ENCODE results near the gene GABPB1.

The GABPB1 gene

DNA sequence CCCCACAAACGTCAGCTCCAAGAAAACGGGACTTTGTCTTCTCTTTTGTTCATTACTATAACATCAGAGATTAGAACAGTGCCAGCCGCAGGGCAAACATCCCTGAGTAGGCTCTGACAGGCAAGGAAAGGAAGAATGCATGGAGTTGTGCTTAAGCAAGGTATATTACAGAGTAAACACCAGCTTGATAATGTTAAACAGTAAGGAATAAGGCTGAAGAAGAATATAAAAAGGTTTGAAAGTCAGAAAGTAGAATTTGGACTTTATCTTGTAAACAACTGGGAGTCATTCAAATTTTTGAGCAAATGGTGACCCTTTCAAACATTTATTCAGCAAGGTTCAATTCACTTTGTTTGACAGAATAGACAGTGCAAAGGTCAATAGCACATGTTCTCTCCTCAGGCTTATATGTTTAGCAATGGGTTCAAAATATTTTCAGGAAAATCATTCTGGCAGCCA, 11.0 kb downstream of the GABPB1 start:
- peak; percentile 12 for DNase-seq (ENCODE audit: low spot score)

DNA sequence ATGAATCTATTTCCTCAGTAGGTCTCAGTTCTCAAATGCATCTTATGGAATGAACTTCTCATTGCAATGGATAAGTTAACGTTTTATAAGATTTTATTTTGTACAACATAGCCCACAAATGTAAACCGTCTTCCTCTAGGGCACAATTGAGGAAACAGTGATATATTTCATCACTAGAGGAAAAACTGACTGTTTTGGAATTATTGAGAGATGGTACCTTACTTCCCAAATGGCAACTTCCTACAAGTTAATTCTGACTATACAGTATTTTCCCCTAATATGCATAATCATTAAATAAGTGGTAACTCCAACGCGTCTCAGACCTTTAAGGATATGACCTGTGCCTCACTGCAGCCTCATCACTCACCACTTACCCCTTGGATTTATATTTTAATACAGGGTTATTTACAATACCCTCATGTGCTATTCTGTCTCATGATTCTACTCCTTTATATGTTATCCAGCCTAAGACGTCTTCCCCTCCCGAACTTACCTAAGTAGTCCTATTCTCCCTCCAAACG, 13.3 kb downstream of the GABPB1 start:
- DNase-seq (ENCODE audit: low spot score), result no peak

DNA sequence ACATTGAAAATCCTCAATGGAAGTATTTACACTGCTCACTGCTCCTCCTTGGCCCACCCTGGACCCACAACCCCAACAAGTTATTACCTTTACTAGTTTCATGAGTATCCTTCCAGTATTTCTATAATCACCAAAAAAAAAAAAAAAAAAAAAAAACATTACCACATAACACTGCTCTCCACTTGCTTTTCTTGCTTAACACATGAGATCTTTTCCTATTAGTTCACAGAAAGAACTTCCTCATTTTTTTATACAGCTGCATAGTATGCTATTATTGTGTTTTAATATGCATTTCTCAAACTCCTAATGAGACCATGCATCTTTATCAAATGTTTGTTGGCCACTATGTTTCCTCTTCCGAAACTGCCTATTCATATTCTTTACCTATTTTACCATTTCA, 14.6 kb downstream of the GABPB1 start:
- no peak for DNase-seq (ENCODE audit: low spot score)

DNA sequence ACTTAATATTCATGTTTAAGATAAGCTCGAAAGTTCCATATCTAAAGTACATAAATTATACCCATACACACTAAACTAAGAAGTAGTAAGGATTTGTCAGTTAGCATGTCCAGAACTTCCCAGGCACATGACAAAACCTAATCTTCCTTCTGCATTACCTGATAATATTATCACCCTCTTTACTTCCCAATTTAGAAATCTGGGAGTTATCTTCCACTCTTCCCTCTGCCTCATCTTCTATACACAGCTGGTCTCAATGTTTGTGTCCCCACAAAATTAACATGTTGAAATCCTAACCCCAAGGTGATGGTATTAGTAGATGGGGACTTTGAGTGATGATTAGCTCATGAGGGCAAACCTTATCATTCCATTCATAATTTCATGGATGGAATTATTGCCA, 15.3 kb downstream of the GABPB1 start:
- DNase-seq (ENCODE audit: low spot score), result no peak

DNA sequence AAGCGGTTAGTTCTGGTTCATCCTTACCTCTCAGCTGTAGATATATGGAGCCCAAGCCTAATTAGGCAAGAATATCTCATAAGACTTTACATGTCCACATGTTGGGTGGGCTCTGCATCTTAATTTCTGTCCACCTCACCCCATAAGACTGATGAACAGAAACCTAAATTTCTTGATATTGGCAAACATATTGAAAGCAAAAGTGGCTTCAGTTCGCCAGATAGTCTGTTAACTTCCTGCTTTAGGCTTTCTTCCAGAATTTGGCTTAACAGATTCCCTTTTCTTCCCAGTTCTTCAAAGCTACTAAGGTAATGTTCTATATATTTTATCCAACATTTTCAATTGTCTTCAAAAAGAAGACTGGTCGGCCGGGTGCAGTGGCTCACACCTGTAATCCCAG, 19.7 kb downstream of the GABPB1 start:
- DNase-seq (ENCODE audit: low spot score), result no peak

DNA sequence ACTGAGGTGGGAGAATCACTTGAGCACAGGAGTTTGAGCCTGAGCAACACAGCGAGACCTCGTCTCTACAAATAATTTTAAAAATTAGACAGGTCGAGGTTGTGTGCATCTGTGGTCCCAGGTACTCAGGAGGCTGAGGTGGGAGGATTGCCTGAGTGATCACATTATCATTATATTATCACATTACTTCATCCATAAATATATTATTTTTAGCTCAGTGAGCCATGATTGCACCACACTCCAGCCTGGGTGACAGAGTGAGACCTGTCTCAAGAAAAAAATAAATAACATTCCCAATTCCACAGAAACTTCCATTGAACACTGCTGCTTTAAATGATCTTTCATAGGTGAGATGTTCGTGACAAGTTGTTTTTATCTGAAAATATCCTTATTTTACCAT, 21.8 kb downstream of the GABPB1 start:
- DNase-seq (ENCODE audit: low spot score), result no peak

DNA sequence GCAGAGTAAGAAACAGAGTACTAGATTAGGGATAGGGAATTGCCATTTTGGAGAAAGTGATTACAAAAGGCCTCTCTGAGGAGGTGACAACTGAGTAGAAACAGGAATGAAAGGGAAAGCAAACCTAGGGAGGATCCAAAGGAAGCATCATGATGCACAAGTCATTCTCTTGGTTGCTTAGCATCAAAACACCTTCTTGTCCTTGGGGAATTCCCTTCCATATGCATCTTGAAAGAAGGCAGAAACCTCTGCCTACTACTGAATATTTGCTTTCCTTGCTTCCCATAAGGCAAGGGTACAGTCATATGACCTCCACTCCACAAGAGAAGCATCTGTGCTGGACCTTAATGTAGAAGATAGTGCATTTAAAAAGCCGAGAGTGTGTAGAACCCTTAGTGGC, 24.1 kb downstream of the GABPB1 start:
- DNase-seq (ENCODE audit: low spot score), result no peak

DNA sequence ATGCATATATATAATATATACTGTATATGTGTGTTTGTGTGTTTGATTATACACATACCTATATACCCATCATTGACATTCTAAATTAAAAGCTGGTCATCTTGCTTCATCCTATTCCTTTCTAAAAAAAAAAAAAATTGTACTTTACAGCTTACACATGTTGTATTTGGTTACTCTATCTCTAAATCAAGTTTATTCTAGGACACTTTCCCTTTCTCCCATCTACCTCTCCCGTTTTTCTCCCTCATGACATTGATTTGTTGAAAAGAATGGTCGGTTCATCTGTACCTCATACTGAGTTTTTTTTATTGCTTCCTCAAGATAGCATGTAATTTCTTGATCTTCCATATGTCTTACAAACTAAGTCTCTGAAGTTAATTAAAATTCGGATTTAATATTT, 26.9 kb downstream of the GABPB1 start:
- DNase-seq (ENCODE audit: low spot score), result no peak

DNA sequence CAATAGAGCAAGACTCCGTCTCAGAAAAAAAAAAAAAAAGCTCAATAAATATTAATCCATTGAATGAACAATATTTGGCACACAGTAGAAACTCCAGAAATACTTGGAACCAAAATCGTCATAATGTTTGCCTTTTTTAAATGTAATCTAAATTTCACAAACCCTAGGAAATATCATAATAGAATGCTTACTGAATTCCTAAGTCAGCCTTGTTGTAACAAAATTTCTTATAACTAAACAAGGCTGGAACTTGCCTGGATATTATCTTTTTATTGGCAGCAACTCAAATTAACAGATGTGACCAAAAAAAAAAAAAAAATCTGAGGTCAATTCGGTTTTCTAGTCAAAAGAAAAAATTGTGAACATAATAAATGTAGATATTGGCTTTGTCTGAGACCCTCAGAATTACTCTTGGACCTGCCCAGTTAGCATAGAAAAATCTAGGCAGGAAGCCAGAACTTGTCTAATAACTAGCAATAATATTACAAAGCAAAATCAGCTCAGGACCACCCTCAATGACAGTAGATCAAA, 33.3 kb downstream of the GABPB1 start:
- DNase-seq (ENCODE audit: low spot score), result no peak

DNA sequence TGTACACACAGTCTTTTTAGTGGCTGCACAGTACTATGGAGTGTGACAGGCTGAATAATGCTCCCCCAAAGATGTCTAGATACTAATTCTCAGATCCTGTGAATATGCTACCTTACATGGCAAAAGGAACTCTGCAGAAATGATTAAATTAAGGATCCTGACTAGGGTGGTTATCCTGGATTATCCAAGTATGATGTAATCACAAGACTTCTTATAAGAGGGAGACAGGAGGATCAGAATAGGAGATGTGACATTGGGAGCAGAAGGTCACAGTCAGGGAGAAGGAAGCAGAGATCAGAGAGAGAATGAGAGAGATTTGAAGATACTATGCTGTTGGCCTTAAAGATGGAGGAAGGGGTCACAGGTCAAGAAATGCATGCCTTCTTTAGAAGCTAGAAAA, 34.5 kb downstream of the GABPB1 start:
- DNase-seq (ENCODE audit: low spot score), result no peak

DNA sequence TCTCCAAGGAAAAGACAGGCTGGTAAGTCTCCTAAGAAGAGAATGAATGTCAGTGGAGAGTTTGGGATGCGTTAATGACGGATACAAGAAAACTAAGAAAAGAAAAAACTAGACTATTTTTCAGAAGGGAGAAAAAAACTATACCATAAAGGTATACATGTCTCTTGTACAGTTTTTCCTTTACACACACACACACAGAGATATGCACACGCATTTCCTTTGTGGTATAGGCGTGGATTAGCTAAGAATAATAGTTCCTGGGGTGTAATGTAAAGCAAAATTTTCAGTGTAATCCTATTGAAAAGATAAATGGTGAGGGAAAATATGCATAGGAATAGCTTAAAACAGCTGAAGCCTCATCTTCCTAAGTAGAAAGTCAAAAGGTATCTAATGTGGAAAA, 36.3 kb downstream of the GABPB1 start:
- DNase-seq (ENCODE audit: low spot score), result no peak

DNA sequence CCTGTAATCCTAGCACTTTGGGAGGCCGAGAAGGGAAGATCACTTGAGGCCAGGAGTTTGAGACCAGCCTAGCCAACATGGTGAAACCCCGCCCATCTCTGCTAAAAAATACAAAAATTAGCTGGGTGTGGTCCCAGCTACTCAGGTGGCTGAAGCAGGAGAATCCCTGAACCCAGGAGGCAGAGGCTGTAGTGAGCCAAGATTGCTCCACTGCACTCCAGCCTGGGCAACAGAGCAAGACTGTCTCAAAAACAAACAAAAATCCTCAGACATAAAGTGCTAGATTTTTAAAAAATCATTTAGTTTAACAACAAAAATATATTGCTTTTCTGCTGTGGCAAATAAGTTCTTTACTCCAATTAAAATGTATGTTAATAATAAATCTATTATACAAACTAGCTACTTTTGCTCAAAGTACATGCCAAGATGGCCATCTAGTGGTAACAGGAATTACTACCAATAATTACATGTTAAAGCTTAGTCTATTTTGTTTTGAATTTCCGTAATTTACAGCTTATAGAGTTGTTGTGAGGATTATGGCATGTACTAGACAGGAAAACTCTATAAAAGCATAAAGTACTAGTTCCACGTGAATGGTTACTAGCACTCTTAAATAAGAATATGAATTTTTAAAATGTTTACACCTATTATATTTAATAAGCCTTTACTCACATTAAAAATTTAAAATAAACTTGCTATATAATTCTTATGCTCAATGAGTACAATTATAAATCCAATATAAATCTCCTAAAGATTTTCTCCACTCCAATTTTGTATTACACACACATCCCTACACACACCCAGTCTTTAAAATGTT, 39.0 kb downstream of the GABPB1 start:
- peak; percentile 5 for DNase-seq (ENCODE audit: low spot score)

DNA sequence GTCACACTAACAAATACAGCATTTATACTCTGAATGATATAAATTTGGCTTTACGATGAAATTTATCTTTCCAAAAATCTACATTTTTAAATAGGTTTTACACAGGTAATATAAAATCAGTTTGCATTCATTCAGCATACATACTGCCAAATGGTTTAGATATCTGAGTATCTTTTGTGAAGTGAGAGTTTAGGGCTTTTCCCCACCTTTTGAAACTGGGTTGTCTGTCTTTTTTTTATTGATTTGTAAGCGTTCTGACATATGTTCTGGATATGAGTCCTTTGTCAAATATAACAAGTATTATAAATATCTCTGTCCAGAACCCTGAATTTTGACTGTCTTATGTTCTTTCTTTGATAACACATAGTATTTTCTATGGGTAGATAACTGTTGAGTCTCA, 42.4 kb downstream of the GABPB1 start:
- DNase-seq (ENCODE audit: low spot score), result no peak

DNA sequence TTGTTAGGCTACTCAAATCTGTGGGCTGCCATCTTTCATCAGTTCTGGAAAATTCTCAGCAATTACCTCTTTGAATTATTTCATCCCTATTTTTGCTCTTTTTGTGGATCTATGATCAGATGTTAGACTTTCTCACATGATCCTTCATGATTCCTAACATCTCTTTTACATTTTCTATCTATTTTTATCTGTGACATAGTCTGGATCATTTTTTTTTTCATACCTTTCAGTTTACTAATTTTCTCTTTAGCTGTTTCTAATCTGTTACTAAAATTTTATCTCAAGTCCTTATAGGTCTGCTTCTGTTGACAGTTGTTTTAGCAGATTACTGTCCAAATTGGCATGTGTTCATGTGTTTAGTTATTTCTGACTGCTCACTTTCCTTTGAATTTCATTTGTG, 47.2 kb downstream of the GABPB1 start:
- DNase-seq (ENCODE audit: low spot score), result no peak

DNA sequence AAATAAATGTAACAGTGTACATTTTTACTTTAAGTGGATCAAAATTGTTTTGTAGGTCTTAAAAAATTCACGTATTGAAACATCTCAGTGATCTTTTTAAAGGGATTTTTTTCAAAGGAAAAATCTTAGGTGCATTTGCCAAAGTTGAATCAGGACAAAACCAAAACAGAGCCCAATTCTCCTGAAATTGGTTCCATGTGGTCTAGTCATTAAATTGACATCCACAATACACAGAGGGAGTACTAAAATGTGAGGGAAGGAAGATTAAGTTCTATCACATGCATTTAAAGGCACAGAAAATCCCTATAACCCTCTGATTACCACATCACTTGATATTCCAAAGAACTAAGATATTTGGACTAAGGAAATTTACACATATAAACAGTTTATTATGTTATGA, 50.2 kb downstream of the GABPB1 start:
- no peak for DNase-seq (ENCODE audit: low spot score)

DNA sequence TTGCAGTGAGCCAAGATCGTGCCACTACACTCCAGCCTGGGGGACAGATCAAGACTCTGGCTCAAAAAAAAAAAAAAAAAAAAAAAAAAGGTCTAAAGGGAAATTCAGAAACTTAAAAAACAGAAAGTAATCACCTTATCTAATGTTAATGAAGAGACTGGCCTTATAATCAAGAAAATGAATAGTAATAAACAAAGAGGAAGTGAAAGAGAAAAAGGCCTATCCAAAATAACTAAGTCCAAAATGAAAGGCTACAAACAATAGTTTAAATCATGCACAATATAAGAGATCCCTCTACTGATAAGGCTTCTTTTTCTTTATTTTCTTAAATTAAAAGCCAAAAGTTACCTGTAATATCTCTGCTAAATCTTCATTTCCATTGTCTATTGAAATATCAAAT, 52.4 kb downstream of the GABPB1 start:
- DNase-seq (ENCODE audit: low spot score), result no peak

DNA sequence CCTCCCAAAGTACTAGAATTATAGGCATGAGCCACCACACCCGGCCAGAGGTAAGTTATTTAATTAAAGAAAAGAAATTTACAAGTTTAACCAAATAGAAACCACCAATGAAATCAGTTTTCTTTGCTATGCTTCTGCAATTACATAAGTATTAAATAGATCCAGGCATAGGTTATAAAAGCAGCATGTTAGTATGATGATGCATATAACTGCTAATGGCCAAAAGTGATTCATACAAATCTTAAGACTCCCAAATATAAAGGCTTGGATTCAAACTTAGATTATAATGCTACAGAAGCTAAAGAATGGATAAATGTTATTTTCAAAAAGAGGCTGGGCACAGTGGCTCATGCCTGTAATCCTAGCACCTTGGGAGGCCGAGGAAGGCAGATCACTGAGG, 56.7 kb downstream of the GABPB1 start:
- DNase-seq (ENCODE audit: low spot score), result no peak

DNA sequence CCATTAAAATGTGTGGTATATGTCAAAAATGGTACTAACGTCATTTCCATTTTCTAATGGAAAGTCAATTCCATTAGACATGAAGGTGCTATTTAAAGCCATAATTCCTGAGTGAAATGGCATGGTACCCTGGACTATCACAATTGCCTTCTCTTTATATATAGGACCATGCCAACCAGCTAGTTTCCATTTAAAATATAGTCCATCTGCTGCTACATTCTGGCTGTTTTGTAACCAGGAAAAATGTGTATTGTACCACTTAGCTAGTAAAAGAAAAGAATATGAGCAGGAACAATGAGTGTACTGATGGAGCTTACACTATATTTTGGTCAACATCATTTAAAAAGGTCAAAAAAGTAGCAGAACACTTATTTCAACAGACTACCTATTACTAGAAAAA, 59.0 kb downstream of the GABPB1 start:
- no peak for DNase-seq (ENCODE audit: low spot score)

DNA sequence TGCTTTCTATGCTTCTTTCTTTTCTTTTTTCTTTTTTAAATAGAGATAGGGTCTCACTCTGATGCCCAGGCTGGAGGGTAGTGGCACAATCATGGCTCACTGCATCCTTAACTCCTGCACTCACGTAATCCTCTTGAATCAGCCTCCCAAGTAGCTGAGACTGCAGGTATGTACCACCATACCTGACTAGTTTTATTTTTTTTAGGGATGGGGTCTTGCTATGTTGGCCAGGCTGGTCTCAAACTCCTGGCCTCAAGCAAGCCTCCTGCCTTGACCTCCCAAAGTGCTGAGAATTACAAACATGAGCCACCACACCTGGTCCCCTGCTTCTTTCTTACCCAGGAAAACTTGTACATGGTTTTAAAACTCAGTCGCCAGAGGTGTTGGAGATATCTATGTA, 65.2 kb downstream of the GABPB1 start:
- no peak for DNase-seq (ENCODE audit: low spot score)

DNA sequence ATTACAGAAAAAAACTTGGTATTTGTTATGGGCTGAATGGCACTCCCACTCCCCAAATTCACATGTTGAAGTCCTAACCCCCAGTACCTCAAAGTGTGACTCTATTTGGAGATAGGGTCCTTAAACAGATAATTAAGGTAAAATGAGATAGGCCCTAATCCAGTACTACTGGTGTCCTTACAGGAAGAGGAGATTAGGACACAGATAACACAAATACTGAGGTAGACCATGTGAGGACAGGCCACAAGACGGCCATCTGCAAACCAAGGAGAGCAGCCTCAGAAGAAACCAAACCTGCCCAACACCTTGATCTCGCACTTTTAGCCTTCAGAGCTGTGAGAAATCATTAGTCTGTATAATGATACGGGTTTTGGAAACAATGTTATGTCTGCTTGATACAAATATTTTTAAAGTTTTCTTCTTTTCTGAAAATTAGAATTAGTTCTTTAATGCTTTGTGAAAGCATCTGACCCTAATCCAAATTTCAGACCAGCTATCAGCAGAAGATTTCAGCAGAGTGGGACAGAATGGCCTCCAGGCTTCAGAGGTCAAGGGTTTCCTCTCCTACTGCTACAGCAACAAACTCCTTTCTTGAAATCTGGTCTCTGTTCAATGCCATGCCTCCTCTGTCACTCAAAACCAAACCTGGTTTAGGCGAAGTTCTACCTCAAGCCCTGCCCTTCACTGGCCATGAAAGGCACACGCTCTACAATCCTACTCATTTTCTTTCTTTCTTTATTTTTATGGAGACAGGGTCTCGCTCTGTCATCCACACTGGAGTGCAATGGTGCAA, 67.5 kb downstream of the GABPB1 start:
- no peak for DNase-seq (ENCODE audit: low spot score)

DNA sequence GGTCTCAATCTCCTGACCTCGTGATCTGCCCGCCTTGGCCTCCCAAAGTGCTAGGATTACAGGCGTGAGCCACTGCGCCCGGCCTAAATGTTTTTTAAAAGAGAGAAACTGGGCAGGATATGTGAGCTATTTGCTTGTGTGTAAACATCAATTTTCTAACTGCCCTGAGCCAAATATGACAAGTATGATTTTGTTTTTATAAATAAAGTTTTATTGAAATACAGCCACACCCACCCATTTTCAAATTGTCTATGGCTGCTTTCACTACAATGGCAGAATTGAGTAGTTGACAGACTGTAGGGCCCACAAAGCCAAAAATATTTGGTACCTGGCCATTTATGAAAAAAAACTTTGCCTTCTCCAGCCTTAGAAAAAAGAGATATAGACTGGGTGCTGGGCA, 73.6 kb downstream of the GABPB1 start:
- no peak for DNase-seq (ENCODE audit: low spot score)

DNA sequence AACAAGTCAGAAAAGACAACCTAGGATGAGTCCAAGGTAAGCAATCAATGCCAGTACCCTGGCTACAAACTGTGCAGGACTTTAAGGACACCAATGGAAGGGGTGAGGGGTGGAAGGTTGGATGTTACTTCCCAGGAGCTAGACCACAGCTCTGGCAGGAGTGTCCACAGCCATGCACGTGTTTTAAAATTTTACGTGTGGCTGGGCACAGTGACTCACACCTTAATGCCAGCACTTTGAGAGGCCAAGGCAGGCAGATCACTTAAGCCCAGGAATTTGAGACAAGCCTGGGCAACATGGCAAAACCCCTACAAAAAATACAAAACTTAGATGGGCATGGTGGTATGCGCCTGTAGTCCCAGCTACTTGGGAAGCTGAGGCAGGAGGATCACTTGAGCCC, 74.7 kb downstream of the GABPB1 start:
- no peak for DNase-seq (ENCODE audit: low spot score)

DNA sequence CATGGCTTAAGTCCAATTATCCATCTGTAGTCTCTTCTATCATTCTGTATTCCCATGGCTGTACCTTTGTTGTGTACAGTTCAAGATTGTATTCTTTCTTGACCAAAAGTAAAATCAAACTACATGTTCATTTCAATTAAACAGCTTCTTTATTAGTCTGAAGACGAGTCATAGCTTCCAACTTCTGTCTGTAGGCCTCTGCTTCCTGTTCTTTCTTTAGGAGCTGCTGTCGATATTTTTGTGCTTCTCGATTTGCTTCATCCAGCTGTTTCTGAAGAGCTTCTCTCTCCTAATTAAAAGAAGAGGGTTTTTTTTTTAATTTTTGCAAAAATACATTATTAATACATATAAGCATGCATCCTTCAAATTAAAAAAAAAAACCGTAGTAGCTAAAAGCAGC, 76.5 kb downstream of the GABPB1 start:
- no peak for DNase-seq (ENCODE audit: low spot score)

Measured in HuH-7 (cell line).